GM12892 (cell line): Measurements from ENCODE around the gene TNNT1.

Experiments
- POLR2A ChIP-seq: IDR thresholded peaks from 2 replicates; pipeline ENCODE4 v1.6.1; 2011; ENCODE audit warnings: low read depth, low read length, control low read depth
- POLR2AphosphoS5 ChIP-seq: IDR thresholded peaks from 2 replicates; pipeline ENCODE4 v1.6.1; 2011; ENCODE audit warnings: low read depth, low read length, control low read depth

GRCh38 chr19:55193481-55193880 lies 44.5 kb upstream of the TNNT1 start:
- no peak for TF ChIP-seq POLR2A
- TF ChIP-seq POLR2AphosphoS5, result no peak
